Activated CD4-positive, alpha-beta T cell treated with anti-CD3 and anti-CD28 coated beads for 24 hours (primary cell): ENCODE results near the gene LIFR.

Experiments used
- DNase-seq, 2 donors: peaks; one replicate each; pipeline ENCODE4 v3.0.0-alpha.2; 2020; ENCODE audit warnings: low read depth in 2 of 2

LIFR gene

GRCh38 chr5:38551030-38552017 lies 5.1 kb downstream of the LIFR start:
- DNase-seq: no peak

- DNase-seq: no peak
These were observed 8.2 kb downstream of the LIFR start for GRCh38 chr5:38548064-38548759.

GRCh38 chr5:38547257-38547656 lies 9.2 kb downstream of the LIFR start:
- DNase-seq: no peak

GRCh38 chr5:38546691-38547146 lies 9.7 kb downstream of the LIFR start:
- DNase-seq: no peak

GRCh38 chr5:38543886-38544285 lies 12.6 kb downstream of the LIFR start:
- no peak for DNase-seq

- no peak for DNase-seq
These were observed 13.4 kb downstream of the LIFR start for GRCh38 chr5:38543074-38543473.

- no peak for DNase-seq
These were observed 15.2 kb downstream of the LIFR start for GRCh38 chr5:38541174-38541725.

- DNase-seq: no peak
These were observed 16.1 kb downstream of the LIFR start for GRCh38 chr5:38540314-38540713.

GRCh38 chr5:38538161-38538560 lies 18.3 kb downstream of the LIFR start:
- DNase-seq: no peak

GRCh38 chr5:38537505-38537904 lies 18.9 kb downstream of the LIFR start:
- no peak for DNase-seq

GRCh38 chr5:38536968-38537367 lies 19.5 kb downstream of the LIFR start:
- DNase-seq: no peak

- no peak for DNase-seq
These were observed 20.6 kb downstream of the LIFR start for GRCh38 chr5:38535845-38536244.

- DNase-seq: no peak
These were observed 21.1 kb downstream of the LIFR start for GRCh38 chr5:38535248-38535750.

GRCh38 chr5:38534156-38534453 lies 22.3 kb downstream of the LIFR start:
- DNase-seq: no peak

- no peak for DNase-seq
These were observed 22.9 kb downstream of the LIFR start for GRCh38 chr5:38533286-38534155.

- no peak for DNase-seq
These were observed 24.2 kb downstream of the LIFR start for GRCh38 chr5:38532165-38532669.

- DNase-seq: no peak
These were observed 24.9 kb downstream of the LIFR start for GRCh38 chr5:38531518-38531917.

- no peak for DNase-seq
These were observed 26.3 kb downstream of the LIFR start for GRCh38 chr5:38529955-38530646.

GRCh38 chr5:38528162-38528703 lies 28.2 kb downstream of the LIFR start:
- no peak for DNase-seq

- DNase-seq: no peak
These were observed 29.0 kb downstream of the LIFR start for GRCh38 chr5:38527475-38527874.
